GM23248 (cell line): ENCODE data around the gene ADAMTS6. TPM values are rescaled to one million over a fixed set of nuclear protein-coding genes. Genes with fewer than 3 reads are reported as not detected.
A peak's percentile ranks its signal among the peaks of the same experiment; 100 is the strongest.

Source experiments
- DNase-seq: peaks from one replicate; pipeline ENCODE4 v3.0.0-alpha.2; 2015
- H2AFZ ChIP-seq: fragments of 200-600 bp; sonication (generic); 2 replicates; pipeline ENCODE4 v1.6.1; 2016; ENCODE audit warnings: antibody characterized with exemption
- H3F3A ChIP-seq: fragments of 200-600 bp; sonication (generic); 2 replicates; pipeline ENCODE4 v1.6.1; 2016; ENCODE audit warnings: mild to moderate bottlenecking, antibody characterized with exemption, mixed run types; ENCODE audit not compliant: insufficient read depth
- H3K27ac ChIP-seq: fragments of 200-600 bp; sonication (generic); 2 replicates; pipeline ENCODE4 v1.5.1; 2016; ENCODE audit warnings: mild to moderate bottlenecking
- H3K27me3 ChIP-seq: fragments of 200-600 bp; sonication (generic); replicated peaks from 2 replicates; pipeline ENCODE4 v1.6.1; 2016; ENCODE audit warnings: mild to moderate bottlenecking; ENCODE audit not compliant: insufficient read depth
- H3K36me3 ChIP-seq: fragments of 200-600 bp; sonication (generic); 2 replicates; pipeline ENCODE4 v1.6.1; 2016; ENCODE audit warnings: low read depth, mild to moderate bottlenecking
- H3K4me1 ChIP-seq: fragments of 200-600 bp; sonication (generic); 2 replicates; pipeline ENCODE4 v1.6.1; 2016; ENCODE audit warnings: mild to moderate bottlenecking; ENCODE audit not compliant: insufficient read depth
- H3K4me2 ChIP-seq: fragments of 200-600 bp; sonication (generic); one replicate; pipeline ENCODE4 v1.6.1; 2016; ENCODE audit warnings: mild to moderate bottlenecking; ENCODE audit not compliant: unreplicated experiment
- H3K4me3 ChIP-seq: fragments of 200-600 bp; sonication (generic); 2 replicates; pipeline ENCODE4 v1.5.1; 2016; ENCODE audit warnings: mild to moderate bottlenecking
- H3K79me2 ChIP-seq: fragments of 200-600 bp; sonication (generic); 2 replicates; pipeline ENCODE4 v1.6.1; 2016; ENCODE audit warnings: mild to moderate bottlenecking; ENCODE audit not compliant: insufficient read depth
- H3K9ac ChIP-seq: fragments of 200-600 bp; sonication (generic); 2 replicates; pipeline ENCODE4 v1.6.1; 2016; ENCODE audit warnings: mild to moderate bottlenecking
- H3K9me2 ChIP-seq: fragments of 200-600 bp; sonication (generic); 2 replicates; pipeline ENCODE4 v1.6.1; 2016; ENCODE audit warnings: mixed run types, mild to moderate bottlenecking, moderate library complexity; ENCODE audit not compliant: insufficient read depth
- H3K9me3 ChIP-seq: fragments of 200-600 bp; sonication (generic); one replicate; pipeline ENCODE4 v1.6.1; 2017; ENCODE audit warnings: low read depth
- H4K20me1 ChIP-seq: fragments of 200-600 bp; sonication (generic); 2 replicates; pipeline ENCODE4 v1.6.0; 2016; ENCODE audit not compliant: insufficient read depth
- EZH2 ChIP-seq: fragments of 200-600 bp; sonication (generic); IDR thresholded peaks from 2 replicates; pipeline ENCODE4 v1.6.1; 2018; ENCODE audit warnings: antibody characterized with exemption, mild to moderate bottlenecking; ENCODE audit not compliant: insufficient read depth, poor library complexity, severe bottlenecking
- EZH2phosphoT487 ChIP-seq: fragments of 200-600 bp; sonication (generic); IDR thresholded peaks from 2 replicates; pipeline ENCODE4 v1.6.1; 2018; ENCODE audit warnings: antibody characterized with exemption, moderate library complexity, mild to moderate bottlenecking, low read depth; ENCODE audit not compliant: insufficient read depth
- WGBS, 2 experiments: methylation state at CpG; one replicate each; pipeline ENCODE4 v1.1.6; 2015 to 2017; ENCODE audit warnings: low lambda C conversion rate in 2 of 2, low coverage in 1 of 2; ENCODE audit errors: missing lambda C conversion rate in 2 of 2; 5-methylcytosine and 5-hydroxymethylcytosine counted together
- in situ Hi-C: fragments of 300-500 bp; cut with MboI; formaldehyde crosslinking; loops from 2 replicates; pipeline ENCODE4 v1.15.0; 2020
- polyA plus RNA-seq: library from polyadenylated mRNA; unstranded; fragments of >200 nt; fragmentation: Nextera tagmentation; extraction: Ambion mirVana; gene quantifications from 2 replicates; pipeline ENCODE4 v1.2.1, GENCODE V29; 2016
- total RNA-seq: library from RNA; depleted of rRNA; stranded (reverse); fragments of >200 nt; shearing (Covaris generic); gene quantifications from 2 replicates; pipeline ENCODE4 v1.2.3, GENCODE V29; 2014

Gene ADAMTS6
- total and polyA plus RNA-seq, 2 experiments from 2014 or later = 10.1 to 76.0 TPM

GRCh38 chr5:65121880-65122436 is 359.8 kb downstream of the ADAMTS6 start:
- H3K9ac ChIP-seq = peak overlapping the region; percentile 29; the same call in 1 of the 2 replicates
- no peaks in the 10 kb centered on the region for H4K20me1 ChIP-seq
- H3K36me3 ChIP-seq = peaks cover 5% of the 10 kb centered on the region; the same call in 1 of the 2 replicates
- peaks cover 7% of the 10 kb centered on the region for H3K9me3 ChIP-seq
- no peaks in the 10 kb centered on the region for H3K9me2 ChIP-seq
- TF ChIP-seq EZH2phosphoT487 (no peak), EZH2 (no peak)
- peaks cover 19% of the 10 kb centered on the region for H3K4me1 ChIP-seq
- peak overlapping the region; percentile 50; the same call in 1 of the 2 replicates for H2AFZ ChIP-seq
- H3F3A ChIP-seq = peaks cover 14% of the 10 kb centered on the region
- 39 to 52% methylated on average over 10 of the region's 10 CpGs for WGBS, 2 experiments
- H3K79me2 ChIP-seq = no peaks in the 10 kb centered on the region
- in situ Hi-C loops = no loop called here
- no peak overlapping the region for H3K4me3 ChIP-seq
- no peaks in the 10 kb centered on the region for H3K27me3 ChIP-seq
- H3K27ac ChIP-seq = peak overlapping the region; percentile 79
- no peak overlapping the region for H3K4me2 ChIP-seq
- peak; percentile 93 for DNase-seq

- H3K27ac ChIP-seq = no peak overlapping the region
- 0 out of 2 replicates have a peak, but pooled peaks cover 10% of the 10 kb centered on the region for H3F3A ChIP-seq
- H3K79me2 ChIP-seq = no peaks in the 10 kb centered on the region
- no peaks in the 10 kb centered on the region for H4K20me1 ChIP-seq
- peaks cover 7% of the 10 kb centered on the region for H3K9me3 ChIP-seq
- H3K4me1 ChIP-seq = peaks cover 4% of the 10 kb centered on the region; the same call in 1 of the 2 replicates
- H2AFZ ChIP-seq = no peak overlapping the region
- TF ChIP-seq EZH2phosphoT487 (no peak), EZH2 (no peak)
- no peak for DNase-seq
- H3K4me2 ChIP-seq = no peak overlapping the region
- H3K4me3 ChIP-seq = no peak overlapping the region
- H3K9me2 ChIP-seq = no peaks in the 10 kb centered on the region
- H3K9ac ChIP-seq = no peak overlapping the region
- H3K36me3 ChIP-seq = peaks cover 5% of the 10 kb centered on the region; the same call in 1 of the 2 replicates
- WGBS, 2 experiments = 68 to 73% methylated on average over 2 of the region's 2 CpGs
- in situ Hi-C loops = no loop called here
- no peaks in the 10 kb centered on the region for H3K27me3 ChIP-seq
Measured at GRCh38 chr5:65120371-65120967, 361.3 kb downstream of the ADAMTS6 start.

DNA sequence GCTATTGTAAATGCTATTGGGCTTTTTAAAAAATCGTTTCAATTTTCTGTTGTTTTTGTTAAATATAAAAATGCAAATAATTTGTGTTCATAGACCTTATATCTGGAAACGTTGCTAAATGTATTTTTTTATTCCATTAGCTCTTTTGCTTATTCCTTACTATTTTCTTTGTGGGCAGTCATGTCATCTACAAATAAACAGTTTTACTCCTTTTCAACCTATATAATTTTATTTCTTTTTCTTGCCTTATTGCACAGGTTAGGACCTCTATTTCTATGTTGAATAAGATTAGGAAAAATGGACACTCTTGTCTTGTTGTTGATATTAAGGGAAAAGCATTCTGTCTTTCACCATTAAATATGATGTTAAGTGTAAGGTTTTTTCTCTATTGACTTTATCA is 364.2 kb downstream of the ADAMTS6 start:
- peaks cover 5% of the 10 kb centered on the region; the same call in 1 of the 2 replicates for H3K36me3 ChIP-seq
- no peak overlapping the region for H3K9ac ChIP-seq
- no peak overlapping the region for H2AFZ ChIP-seq
- no peak overlapping the region for H3K4me2 ChIP-seq
- 60 to 69% methylated on average over 2 of the region's 2 CpGs for WGBS, 2 experiments
- TF ChIP-seq EZH2phosphoT487 (no peak), EZH2 (no peak)
- no peak for DNase-seq
- in situ Hi-C loops = no loop called here
- H3K27me3 ChIP-seq = no peaks in the 10 kb centered on the region
- no peak overlapping the region for H3K4me3 ChIP-seq
- no peak overlapping the region for H3K27ac ChIP-seq
- peaks cover 4% of the 10 kb centered on the region; the same call in 1 of the 2 replicates for H3K4me1 ChIP-seq
- H3F3A ChIP-seq = 0 out of 2 replicates have a peak, but pooled peaks cover 9% of the 10 kb centered on the region
- H3K9me3 ChIP-seq = peaks cover 7% of the 10 kb centered on the region
- H4K20me1 ChIP-seq = no peaks in the 10 kb centered on the region
- H3K9me2 ChIP-seq = no peaks in the 10 kb centered on the region
- no peaks in the 10 kb centered on the region for H3K79me2 ChIP-seq

DNA sequence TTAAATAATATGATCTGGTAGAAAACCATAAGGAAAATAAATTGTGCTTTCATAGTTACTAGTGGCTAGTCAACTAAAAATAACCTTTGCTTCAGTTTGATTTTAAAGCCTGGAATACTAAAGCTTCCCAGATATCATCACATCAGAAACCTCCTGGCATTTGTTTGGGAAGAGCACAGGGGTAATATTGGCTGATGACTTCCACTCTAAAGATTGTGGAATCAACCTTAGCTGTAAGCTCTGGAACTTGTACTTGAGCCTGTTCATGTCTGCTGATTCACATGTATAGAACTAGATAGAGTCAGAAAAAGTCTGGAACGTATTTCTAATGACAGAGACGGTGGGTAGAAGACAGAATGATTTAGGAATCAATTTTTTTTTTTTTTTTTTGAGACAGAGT is 367.9 kb downstream of the ADAMTS6 start:
- in situ Hi-C loops = no loop called here
- peaks cover 15% of the 10 kb centered on the region for H3F3A ChIP-seq
- H3K79me2 ChIP-seq = no peaks in the 10 kb centered on the region
- peaks cover 6% of the 10 kb centered on the region for H3K4me1 ChIP-seq
- peak overlapping the region; percentile 24 for H3K4me2 ChIP-seq
- no peaks in the 10 kb centered on the region for H3K9me2 ChIP-seq
- 82 to 86% methylated on average over 2 of the region's 2 CpGs for WGBS, 2 experiments
- no peak for DNase-seq
- H4K20me1 ChIP-seq = no peaks in the 10 kb centered on the region
- H2AFZ ChIP-seq = 0 out of 2 replicates have a peak overlapping the region, but pooled peaks have one; percentile 21
- H3K36me3 ChIP-seq = peaks cover 5% of the 10 kb centered on the region; the same call in 1 of the 2 replicates
- no peak for TF ChIP-seq EZH2phosphoT487
- no peak for TF ChIP-seq EZH2
- no peak overlapping the region for H3K27ac ChIP-seq
- H3K9me3 ChIP-seq = peaks cover 7% of the 10 kb centered on the region
- no peak overlapping the region for H3K4me3 ChIP-seq
- H3K27me3 ChIP-seq = no peaks in the 10 kb centered on the region
- no peak overlapping the region for H3K9ac ChIP-seq
